ENCODE results near the gene STAU1. TPM values are rescaled to one million over a fixed set of nuclear protein-coding genes. Genes with fewer than 3 reads are reported as not detected.

Gene STAU1
- total RNA-seq, 1 experiment from 2014 or later, result 147 TPM

- no peak for TF ChIP-seq CTCF (IDR thresholded peaks at IDR 0.05; ENCODE audit: unreplicated experiment)
- Mint-ChIP-seq H3K9me3 (ENCODE audit: low read depth, unreplicated experiment) (no peaks in the 10 kb centered on the region), H3K4me3 (ENCODE audit: low read depth, unreplicated experiment) (no peak overlapping the region), H3K4me1 (ENCODE audit: low read depth, unreplicated experiment) (no peaks in the 10 kb centered on the region), H3K27ac (ENCODE audit: unreplicated experiment) (no peak overlapping the region), H3K27me3 (ENCODE audit: unreplicated experiment) (no peaks in the 10 kb centered on the region), H3K36me3 (ENCODE audit: insufficient read depth, unreplicated experiment) (peaks cover 68% of the 10 kb centered on the region)
- no peak for DNase-seq
- CTCF ChIA-PET, result interaction anchor here (0.6 to 1.1 kb wide), 3 partner anchors 12 to 72 kb away, joined by 3 to 5 read pairs (median 4); no protein-coding TSS in a partner anchor
- BruUV-seq (replicated peaks), result no TSS peak
- intact Hi-C loops (cut with micrococcal nuclease; ENCODE audit: unreplicated experiment), result loop anchor here (5.0 kb wide), 1 partner anchor 36 kb away; no protein-coding TSS in a partner anchor
Measured at GRCh38 chr20:49146442-49147225, 41.5 kb downstream of the STAU1 start.

- TF ChIP-seq CTCF (IDR thresholded peaks at IDR 0.05; ENCODE audit: unreplicated experiment), result no peak
- CTCF ChIA-PET, result no interaction called here
- Mint-ChIP-seq H3K4me1 (ENCODE audit: low read depth, unreplicated experiment) (no peaks in the 10 kb centered on the region), H3K9me3 (ENCODE audit: low read depth, unreplicated experiment) (no peaks in the 10 kb centered on the region), H3K4me3 (ENCODE audit: low read depth, unreplicated experiment) (no peak overlapping the region), H3K36me3 (ENCODE audit: insufficient read depth, unreplicated experiment) (peaks cover 40% of the 10 kb centered on the region), H3K27ac (ENCODE audit: unreplicated experiment) (no peak overlapping the region), H3K27me3 (ENCODE audit: unreplicated experiment) (no peaks in the 10 kb centered on the region)
- BruUV-seq (replicated peaks), result no TSS peak
- intact Hi-C loops (cut with micrococcal nuclease; ENCODE audit: unreplicated experiment), result no loop called here
- DNase-seq, result no peak
Measured at GRCh38 chr20:49140834-49141233, 47.3 kb downstream of the STAU1 start.

GRCh38 chr20:49140411-49140810 is 47.7 kb downstream of the STAU1 start:
- no TSS peak for BruUV-seq (replicated peaks)
- no peaks in the 10 kb centered on the region for H3K4me1 Mint-ChIP-seq (ENCODE audit: low read depth, unreplicated experiment)
- intact Hi-C loops (cut with micrococcal nuclease; ENCODE audit: unreplicated experiment), result no loop called here
- DNase-seq, result no peak
- H3K4me3 Mint-ChIP-seq (ENCODE audit: low read depth, unreplicated experiment), result no peak overlapping the region
- CTCF ChIA-PET, result no interaction called here
- H3K27me3 Mint-ChIP-seq (ENCODE audit: unreplicated experiment), result no peaks in the 10 kb centered on the region
- no peak for TF ChIP-seq CTCF (IDR thresholded peaks at IDR 0.05; ENCODE audit: unreplicated experiment)
- H3K9me3 Mint-ChIP-seq (ENCODE audit: low read depth, unreplicated experiment), result no peaks in the 10 kb centered on the region
- no peak overlapping the region for H3K27ac Mint-ChIP-seq (ENCODE audit: unreplicated experiment)
- H3K36me3 Mint-ChIP-seq (ENCODE audit: insufficient read depth, unreplicated experiment), result peaks cover 40% of the 10 kb centered on the region

GRCh38 chr20:49138431-49138830 is 49.7 kb downstream of the STAU1 start:
- TF ChIP-seq CTCF (IDR thresholded peaks at IDR 0.05; ENCODE audit: unreplicated experiment), result no peak
- Mint-ChIP-seq H3K4me1 (ENCODE audit: low read depth, unreplicated experiment) (no peaks in the 10 kb centered on the region), H3K36me3 (ENCODE audit: insufficient read depth, unreplicated experiment) (peaks cover 43% of the 10 kb centered on the region), H3K4me3 (ENCODE audit: low read depth, unreplicated experiment) (no peak overlapping the region), H3K9me3 (ENCODE audit: low read depth, unreplicated experiment) (no peaks in the 10 kb centered on the region), H3K27ac (ENCODE audit: unreplicated experiment) (no peak overlapping the region), H3K27me3 (ENCODE audit: unreplicated experiment) (no peaks in the 10 kb centered on the region)
- no peak for DNase-seq
- BruUV-seq (replicated peaks), result no TSS peak
- intact Hi-C loops (cut with micrococcal nuclease; ENCODE audit: unreplicated experiment), result no loop called here
- CTCF ChIA-PET, result interaction anchor here (0.9 to 1.1 kb wide), 2 partner anchors 79 to 108 kb away, joined by 3 to 4 read pairs; no protein-coding TSS in a partner anchor
